Heart right ventricle (tissue), 16 donors: ENCODE measurements around the gene FGF6. TPM values are rescaled to one million over a fixed set of nuclear protein-coding genes. Genes with fewer than 3 reads are reported as not detected.

Experiments used
- ATAC-seq, 8 donors: fragments of 200-7000 bp; cut with Tn5 transposase; one replicate each; pipeline ENCODE4 v1.9.1; 2020; ENCODE audit warnings: mild to moderate bottlenecking in 8 of 8, moderate library complexity in 8 of 8, moderate number of reproducible peaks in 1 of 8
- DNase-seq, 2 donors: peaks; one replicate each; pipeline ENCODE4 v3.0.0-alpha.2; 2020
- H3K27ac ChIP-seq, 10 donors: fragments of 200-600 bp; sonication (generic) in 2 of 10; one replicate each; pipeline versions ENCODE4 v1.5.0 to v1.8.0; 2020 to 2022; ENCODE audit warnings: mild to moderate bottlenecking in 3 of 10
- H3K27me3 ChIP-seq, 7 donors: fragments of 200-600 bp; one replicate each; pipeline ENCODE4 v1.8.0; 2021 to 2022; ENCODE audit warnings: mild to moderate bottlenecking in 2 of 7
- H3K36me3 ChIP-seq, 9 donors: fragments of 200-600 bp; sonication (generic) in 1 of 9; one replicate each; pipeline versions ENCODE4 v1.5.0 to v1.8.0; 2020 to 2022; ENCODE audit warnings: mild to moderate bottlenecking in 2 of 9
- H3K4me1 ChIP-seq, 9 donors: fragments of 200-600 bp; sonication (generic) in 1 of 9; one replicate each; pipeline versions ENCODE4 v1.5.0 to v1.8.0; 2020 to 2022; ENCODE audit warnings: mild to moderate bottlenecking in 4 of 9
- H3K4me3 ChIP-seq, 10 donors: fragments of 200-600 bp; sonication (generic) in 2 of 10; one replicate each; pipeline versions ENCODE4 v1.5.0 to v1.8.0; 2020 to 2022; ENCODE audit warnings: mild to moderate bottlenecking in 7 of 10, moderate library complexity in 2 of 10
- H3K9me3 ChIP-seq, 11 donors: fragments of 200-600 bp in 10 of 11; sonication (generic) in 2 of 11; one replicate each; pipeline versions ENCODE4 v1.5.0 to v1.8.0; 2013 to 2022; ENCODE audit warnings: mild to moderate bottlenecking in 2 of 11, control low read depth in 1 of 11, moderate library complexity in 1 of 11
- WGBS, 2 donors: extraction: QIAGEN DNeasy Blood & Tissue Kit; methylation state at CpG; one replicate each; pipeline ENCODE4 v1.1.7; 2013; ENCODE audit warnings: inconsistent platforms in 1 of 2; 5-methylcytosine and 5-hydroxymethylcytosine counted together
- intact Hi-C, 10 donors: fragments of 100-400 bp; cut with DNase I; formaldehyde crosslinking; loops; one replicate each; pipeline versions ENCODE4 v1.11.1 to v1.14.2; 2022
- polyA plus RNA-seq, 2 donors: library from polyadenylated mRNA; stranded (reverse); fragments of 200-250 nt; gene quantifications; one replicate each; pipeline ENCODE4 v1.2.3, GENCODE V29; 2013
- total RNA-seq, 10 donors: library from RNA; stranded (reverse); fragmentation: NEBNext Ultra II Directional in 3 of 10; extraction: Animal tissue kit (Norgen Biotek cat#: 25700) in 3 of 10; gene quantifications; one replicate each; pipeline versions ENCODE4 v1.2.1 to v1.2.4, GENCODE V29; 2021 to 2023
- TF ChIP-seq, protein P1 (sequence below), 9 donors: fragments of 200-600 bp; sonication (generic) in 2 of 9; IDR thresholded peaks; one replicate each; pipeline versions ENCODE4 v1.5.0 to v1.8.0; 2021 to 2022; ENCODE audit warnings: antibody characterized with exemption in 9 of 9, mild to moderate bottlenecking in 5 of 9, moderate library complexity in 1 of 9
- donor health status: Arrhythmogenic right ventricular cardiomyopathy.
- donor health status: ischemic (EF 13 %, LVEDD 7.1; RV severe dilation, severe dysfunction).
- donor health status: healthy with polysubstance abuse.
- donor health status: DM: no; HTN: yes; CAD: no.
- donor health status: DM: no; HTN: no; CAD: no.
- donor health status: ischemic (EF 25% LVEDD 6.9; RV normal size, moderate dysfunction).
- donor health status: ischemic (EF 25% LVEDD 5.7; RV mildly dilated, moderate dysfunction).
- donor health status: healthy.
- donor health status: DM: yes; HTN: yes; CAD: no.
- donor health status: Ischemic cardiomyopathy.
- donor health status: ischemic (EF 35%, LVEDD 5.7; RV mildly dilated, moderate dysfunction).
- donor health status: nonischemic (EF 11% LVEDD 7.7; RV severe dilation, severe dysfunction).
- donor health status: DM: yes; HTN: yes; CAD: no.
- donor health status: PGD.
- donor health status: ischemic (EF 29% LVEDD 5.4; RV normal size, mild dysfunction).
- donor health status: nonischemic (EF 23%, LVEDD 6.1; RV moderate dilation, normal function).

FGF6 gene
- total and polyA plus RNA-seq, 12 donors = not detected

DNA sequence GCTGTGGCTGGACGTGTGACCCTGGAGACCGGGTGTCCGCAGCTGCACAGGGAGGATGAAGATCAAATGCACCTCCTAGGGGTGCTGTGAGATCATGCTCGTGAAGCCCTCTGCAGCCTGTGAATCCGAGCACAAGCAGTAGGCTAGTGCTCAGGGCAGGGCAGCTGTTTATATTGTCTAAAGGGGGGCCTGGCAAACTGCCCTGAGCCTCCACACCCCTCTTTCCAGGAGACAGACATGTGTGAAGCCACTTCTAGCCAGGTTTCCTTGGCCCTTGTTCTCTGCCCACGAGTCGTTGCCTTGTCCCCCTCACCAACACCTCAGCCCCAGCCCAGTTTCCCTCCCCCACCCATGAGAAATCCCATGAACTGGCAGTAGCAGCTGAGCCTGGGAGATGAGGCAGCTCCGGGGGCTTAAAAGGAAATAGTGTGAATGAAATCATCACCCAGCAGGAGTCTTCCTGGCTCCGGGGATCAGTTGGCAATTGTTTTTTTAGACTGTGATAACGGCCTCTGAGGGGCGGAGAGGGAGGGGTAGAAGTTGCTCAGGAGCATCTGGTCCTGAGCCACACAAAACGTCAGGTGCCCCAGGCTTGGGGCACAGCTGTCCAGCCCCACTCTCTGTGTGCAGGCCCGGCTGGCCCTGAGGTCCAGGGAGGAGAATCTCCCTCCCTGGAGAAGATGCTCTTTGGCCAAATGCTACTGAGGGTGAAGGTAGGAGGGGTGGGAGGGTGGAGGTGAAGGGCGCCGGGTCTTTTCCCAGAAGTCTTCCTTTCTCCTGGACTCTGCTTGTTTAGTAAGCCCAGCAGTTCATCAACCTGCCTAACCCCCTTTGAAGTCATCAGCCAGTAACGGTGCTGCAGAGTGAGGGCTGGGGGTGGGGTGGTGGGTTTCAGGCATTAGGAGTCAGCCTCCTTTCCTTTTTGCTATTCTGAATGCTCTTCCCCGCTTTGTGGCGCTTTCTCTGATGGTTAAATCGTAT is 4.0 kb downstream of the FGF6 start:
- WGBS, 2 donors = 35 to 36% methylated on average over 19 of the region's 19 CpGs
- peak in 3 of 8 donors; percentile 13 to 47 (median 14) for ATAC-seq

DNA sequence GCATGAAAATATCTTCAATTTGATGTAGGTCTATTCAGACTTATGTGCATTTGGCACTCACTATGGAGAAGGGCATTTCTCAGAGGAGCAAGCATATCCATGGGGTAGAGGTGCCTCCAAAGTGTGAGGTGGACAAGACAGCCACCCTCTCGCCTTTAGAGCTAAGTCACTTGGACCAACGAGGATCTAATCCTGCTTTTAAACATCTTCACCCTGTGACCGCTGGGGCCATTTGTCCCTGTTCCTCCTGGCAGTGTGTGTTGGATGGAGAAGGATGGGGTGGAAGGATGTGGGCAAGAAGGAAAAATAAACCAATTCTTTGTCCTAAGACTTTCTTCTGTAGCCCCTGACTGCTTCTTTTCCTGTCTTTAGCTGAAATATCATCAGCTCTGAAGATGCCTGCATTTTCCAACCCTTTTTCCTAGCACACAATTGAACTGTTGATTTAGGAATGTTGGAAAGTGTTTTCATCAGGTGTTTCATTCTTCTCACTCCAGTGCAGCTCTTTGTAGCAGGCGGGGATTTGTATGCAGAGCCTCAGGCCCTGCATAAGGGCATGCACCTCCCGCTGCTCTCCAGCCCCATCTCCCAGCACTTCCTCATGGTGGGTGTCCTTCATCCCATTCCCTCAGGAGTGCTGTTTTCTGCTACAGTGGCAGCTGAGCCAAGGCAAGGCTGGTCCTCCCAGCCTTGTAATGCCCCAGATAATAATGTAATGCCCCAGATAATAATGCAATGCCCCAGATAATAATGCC is 5.3 kb downstream of the FGF6 start:
- DNase-seq = no peak
- WGBS, 2 donors = 88 to 91% methylated on average over 5 of the region's 5 CpGs

More for the DNA sequence above, 4.0 kb downstream of the FGF6 start:
- Histone ChIP-seq H3K4me1 (peaks cover 0 to 29% (median 9%) of the 10 kb centered on the region in 9 donors), H3K9me3 (no peaks in the 10 kb centered on the region), H3K27me3 (peaks cover 0 to 28% (median 11%) of the 10 kb centered on the region in 7 donors), H3K27ac (peak overlapping the region in 1 of 10 donors; percentile 9), H3K4me3 (no peak overlapping the region), H3K36me3 (no peaks in the 10 kb centered on the region)
- DNase-seq = no peak
- intact Hi-C loops = no loop called here
- TF ChIP-seq, protein P1, sequence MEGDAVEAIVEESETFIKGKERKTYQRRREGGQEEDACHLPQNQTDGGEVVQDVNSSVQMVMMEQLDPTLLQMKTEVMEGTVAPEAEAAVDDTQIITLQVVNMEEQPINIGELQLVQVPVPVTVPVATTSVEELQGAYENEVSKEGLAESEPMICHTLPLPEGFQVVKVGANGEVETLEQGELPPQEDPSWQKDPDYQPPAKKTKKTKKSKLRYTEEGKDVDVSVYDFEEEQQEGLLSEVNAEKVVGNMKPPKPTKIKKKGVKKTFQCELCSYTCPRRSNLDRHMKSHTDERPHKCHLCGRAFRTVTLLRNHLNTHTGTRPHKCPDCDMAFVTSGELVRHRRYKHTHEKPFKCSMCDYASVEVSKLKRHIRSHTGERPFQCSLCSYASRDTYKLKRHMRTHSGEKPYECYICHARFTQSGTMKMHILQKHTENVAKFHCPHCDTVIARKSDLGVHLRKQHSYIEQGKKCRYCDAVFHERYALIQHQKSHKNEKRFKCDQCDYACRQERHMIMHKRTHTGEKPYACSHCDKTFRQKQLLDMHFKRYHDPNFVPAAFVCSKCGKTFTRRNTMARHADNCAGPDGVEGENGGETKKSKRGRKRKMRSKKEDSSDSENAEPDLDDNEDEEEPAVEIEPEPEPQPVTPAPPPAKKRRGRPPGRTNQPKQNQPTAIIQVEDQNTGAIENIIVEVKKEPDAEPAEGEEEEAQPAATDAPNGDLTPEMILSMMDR (IDR thresholded peaks at IDR 0.05) = no peak

DNA sequence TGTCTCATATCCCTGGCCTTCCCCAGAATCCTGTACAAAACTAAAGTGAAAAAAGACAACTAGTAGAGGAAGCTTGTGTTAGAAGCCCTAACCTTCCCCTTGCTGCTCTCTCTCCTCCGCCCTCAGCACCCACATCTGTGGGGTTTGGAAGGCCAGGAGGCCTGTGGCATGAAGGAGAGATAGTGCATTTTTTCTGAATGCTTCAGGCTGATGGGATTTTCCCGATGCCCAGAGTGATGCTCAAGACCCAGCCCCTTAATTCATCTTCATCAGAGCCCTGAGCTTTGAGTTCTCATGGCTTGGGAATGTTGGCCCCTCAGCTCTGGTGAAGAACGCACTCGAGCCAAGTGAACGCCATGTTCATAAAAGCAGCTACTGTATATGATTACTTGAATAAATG is 5.9 kb downstream of the FGF6 start:
- TF ChIP-seq, protein P1 (IDR thresholded peaks at IDR 0.05) = no peak
- ATAC-seq = no peak
- Histone ChIP-seq H3K9me3 (no peaks in the 10 kb centered on the region), H3K4me3 (no peak overlapping the region), H3K4me1 (peaks cover 0 to 29% (median 9%) of the 10 kb centered on the region in 9 donors), H3K27me3 (peaks cover 0 to 20% (median 7%) of the 10 kb centered on the region in 7 donors), H3K27ac (peak overlapping the region in 3 of 10 donors; percentile 31 to 74 (median 73)), H3K36me3 (no peaks in the 10 kb centered on the region)
- intact Hi-C loops = no loop called here
- whole genome bisulfite sequencing, 2 donors = 69 to 70% methylated on average over 5 of the region's 5 CpGs
- DNase-seq = no peak

More for the DNA sequence above, 5.3 kb downstream of the FGF6 start:
- Histone ChIP-seq H3K27me3 (peaks cover 0 to 26% (median 11%) of the 10 kb centered on the region in 7 donors), H3K4me1 (peaks cover 0 to 29% (median 9%) of the 10 kb centered on the region in 9 donors), H3K27ac (peak overlapping the region in 2 of 10 donors; percentile 73 to 74), H3K4me3 (no peak overlapping the region), H3K36me3 (no peaks in the 10 kb centered on the region), H3K9me3 (no peaks in the 10 kb centered on the region)
- TF ChIP-seq, protein P1 (IDR thresholded peaks at IDR 0.05) = no peak
- intact Hi-C loops = no loop called here
- no peak for ATAC-seq
